IPS-NIHi11 (cell line): Measurements from ENCODE around the gene SELL.
"Not testable (repeated sequence)": the region's sequence is repeated elsewhere in the genome, so short reads cannot be mapped to it uniquely, and the experiment has no call there.

Experiments used
- DNase-seq: peaks from one replicate; pipeline ENCODE4 v3.0.0; 2012; ENCODE audit warnings: mixed read lengths, low spot score

The SELL gene

DNA sequence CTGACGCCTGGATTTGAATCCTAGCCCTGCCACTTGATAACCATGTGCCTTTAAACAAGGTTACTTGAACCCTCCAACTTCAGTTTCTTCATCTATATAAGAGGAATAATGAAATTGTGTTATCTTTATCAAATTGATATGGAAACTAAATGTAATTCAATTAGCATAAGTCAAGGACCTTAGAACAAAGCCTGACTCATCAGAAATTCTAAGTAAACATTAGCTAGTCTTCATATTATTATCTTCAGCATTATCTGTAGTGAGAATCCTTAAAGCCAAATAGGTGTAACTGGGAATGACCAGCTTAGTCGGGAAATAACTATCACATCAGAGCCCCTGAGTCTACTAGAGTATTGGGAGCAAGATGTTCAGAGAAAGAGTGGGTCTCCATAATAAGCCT, 6.6 kb downstream of the SELL start:
- no peak for DNase-seq

DNA sequence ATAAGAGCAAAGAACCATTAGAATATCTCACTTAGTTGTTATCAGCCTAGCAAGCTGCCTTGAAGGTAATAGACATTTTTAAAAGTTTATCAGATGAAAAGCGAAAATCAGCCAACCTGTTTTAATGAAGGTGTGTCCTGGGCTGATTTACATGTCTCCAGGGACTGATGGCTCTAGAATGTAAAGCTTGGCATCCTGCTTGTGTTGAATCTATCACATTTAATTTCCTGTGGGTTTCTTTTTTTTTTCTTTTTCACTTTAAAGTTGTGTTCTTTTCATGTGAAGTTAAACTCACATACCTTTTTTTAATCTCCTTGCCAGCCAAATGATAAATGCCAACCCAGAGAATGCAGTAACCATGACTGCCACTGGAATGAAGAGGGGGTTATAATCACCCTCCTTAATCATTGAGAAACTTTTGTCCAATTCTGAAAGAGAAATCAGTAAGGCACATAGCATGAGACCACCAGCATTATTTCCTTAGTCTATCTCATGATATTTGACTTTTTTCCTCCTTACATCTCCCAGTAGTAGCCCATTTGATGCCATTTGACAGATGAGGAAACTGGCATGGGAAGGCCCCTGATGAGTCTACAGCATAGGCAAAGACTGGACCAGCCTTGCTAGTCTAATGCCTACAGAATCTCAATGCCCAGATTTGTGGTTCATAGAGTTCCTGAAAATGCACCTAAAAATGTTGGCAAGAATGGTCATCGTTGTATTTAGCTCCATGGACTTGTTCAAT, 10.0 kb downstream of the SELL start:
- no peak for DNase-seq

DNA sequence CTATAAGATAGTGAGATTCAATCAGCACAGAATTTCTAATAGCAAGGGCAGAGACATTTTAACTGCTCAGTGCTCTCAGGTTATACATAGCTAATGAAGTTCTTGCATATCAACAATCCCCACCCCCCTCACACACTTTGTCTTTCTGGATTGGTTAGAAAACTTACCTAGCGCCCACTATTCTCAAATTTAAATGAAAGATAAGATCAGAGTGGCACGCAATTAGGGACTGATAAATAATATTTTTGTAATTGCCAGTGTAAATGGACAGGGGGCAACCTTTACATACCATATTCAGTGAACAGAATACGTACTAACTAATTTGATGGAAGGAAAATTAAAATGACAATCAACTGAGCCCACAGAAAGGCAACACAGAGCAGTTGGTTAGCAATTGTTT, 11.7 kb downstream of the SELL start:
- no peak for DNase-seq

DNA sequence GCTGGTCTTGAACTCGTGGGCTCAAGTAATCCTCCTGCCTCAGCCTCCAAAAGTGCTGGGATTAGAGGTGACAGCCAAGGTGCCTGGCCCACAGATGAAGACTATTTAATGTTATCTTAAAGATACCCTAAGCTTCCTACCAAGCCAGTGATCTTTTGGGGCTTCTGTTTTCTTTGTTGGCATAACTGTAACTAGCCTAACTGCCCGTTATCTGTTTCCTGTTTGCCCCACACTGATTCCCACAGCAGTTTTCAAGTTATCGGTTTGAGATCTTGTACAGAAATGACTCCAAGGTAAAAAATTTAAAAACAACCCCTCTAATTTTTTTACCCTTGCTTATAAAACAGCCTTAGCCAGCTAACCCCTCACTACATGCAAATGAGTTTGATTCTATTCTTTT, 12.4 kb downstream of the SELL start:
- no peak for DNase-seq

DNA sequence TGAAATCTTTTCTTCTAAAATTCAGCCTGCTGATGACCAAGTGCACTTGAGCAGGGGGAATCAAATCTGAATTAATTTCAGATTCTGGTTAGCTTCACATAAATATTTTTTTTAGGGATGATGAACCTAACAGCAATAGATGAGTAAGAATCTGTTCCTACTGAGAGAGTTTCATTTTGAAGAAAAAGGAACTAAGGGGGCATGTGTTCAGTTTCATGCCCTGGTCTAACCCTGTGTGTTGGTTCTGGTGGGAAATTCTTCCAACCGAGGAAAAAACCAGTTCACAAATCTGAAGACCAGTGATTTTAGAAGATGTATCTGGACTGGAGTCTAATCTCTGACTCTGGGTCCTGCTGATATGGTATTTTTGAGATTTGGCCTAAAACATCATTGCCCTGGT, 13.7 kb downstream of the SELL start:
- DNase-seq = no peak

DNA sequence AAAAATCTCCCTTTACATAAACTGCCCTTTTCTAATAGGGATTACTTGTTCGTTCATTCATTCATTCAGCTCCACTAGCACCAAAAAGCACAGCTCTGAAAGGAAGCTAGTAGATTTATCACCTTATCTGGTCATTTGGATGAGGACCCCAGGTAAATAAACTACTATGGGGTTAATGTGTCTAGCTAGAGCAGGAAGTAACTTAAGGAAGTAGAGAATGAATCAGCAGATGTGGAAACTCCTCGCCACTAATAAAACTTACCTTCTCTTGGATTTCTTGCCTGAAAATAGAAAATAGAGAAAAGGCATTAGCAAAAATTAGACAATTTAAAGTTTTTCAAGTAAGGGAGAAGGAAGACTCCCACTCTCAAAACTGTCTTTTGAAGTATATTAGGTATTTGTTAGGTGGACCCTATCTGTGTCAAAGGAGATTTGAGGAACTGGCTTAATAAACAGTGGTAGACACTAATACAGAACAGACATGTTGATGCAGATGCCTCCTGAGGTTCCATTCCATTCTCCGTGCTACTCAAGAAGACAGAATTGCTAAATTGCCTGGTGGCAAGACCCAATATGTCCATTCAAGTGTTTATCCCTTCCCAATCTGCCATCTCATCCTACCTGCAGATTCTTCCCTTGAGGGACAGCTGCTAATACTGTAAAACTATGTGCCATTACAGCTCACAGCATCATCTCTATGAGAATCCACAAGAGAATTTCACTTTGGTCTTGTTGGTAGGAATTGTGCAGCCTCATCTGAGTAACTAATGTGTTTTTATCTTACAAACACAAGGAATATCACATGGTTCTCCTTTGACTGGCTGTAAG, 14.9 kb downstream of the SELL start:
- DNase-seq = no peak

DNA sequence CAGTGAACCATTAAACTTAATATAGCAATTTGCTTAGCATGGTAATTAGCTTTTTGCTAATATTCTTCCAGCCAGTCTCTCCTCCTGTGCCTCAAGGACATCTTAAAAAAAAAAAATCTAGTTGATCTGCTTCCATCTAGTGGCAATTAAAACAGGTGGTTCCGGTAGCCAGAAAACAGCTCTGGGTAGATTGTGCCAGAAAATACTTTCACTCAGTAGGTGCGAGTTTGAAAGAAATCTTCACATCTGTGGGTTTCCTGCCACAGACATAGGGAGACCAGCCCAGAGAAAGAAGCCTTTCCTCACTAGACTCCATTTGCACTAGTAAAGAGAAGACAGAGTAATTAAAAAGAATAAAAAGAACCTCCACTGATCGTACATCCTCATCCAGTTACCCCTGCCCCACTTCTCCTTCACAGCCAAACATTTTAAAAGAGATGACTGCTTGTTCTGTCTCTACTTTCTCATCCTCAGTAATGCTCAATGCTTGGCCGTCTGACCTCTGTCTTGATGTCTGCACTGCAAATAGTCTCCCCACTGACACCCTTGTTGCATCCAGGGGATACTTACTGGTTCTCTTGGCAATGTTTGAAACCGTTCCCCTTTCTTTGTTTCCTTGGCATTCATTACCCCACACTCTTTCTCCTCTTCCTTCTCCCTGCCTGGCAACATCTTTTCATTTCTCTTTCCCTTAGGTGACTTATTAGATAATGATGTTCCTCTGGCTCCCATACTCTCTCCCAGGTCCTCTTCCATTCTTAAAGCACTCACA, 16.9 kb downstream of the SELL start:
- DNase-seq = no peak

DNA sequence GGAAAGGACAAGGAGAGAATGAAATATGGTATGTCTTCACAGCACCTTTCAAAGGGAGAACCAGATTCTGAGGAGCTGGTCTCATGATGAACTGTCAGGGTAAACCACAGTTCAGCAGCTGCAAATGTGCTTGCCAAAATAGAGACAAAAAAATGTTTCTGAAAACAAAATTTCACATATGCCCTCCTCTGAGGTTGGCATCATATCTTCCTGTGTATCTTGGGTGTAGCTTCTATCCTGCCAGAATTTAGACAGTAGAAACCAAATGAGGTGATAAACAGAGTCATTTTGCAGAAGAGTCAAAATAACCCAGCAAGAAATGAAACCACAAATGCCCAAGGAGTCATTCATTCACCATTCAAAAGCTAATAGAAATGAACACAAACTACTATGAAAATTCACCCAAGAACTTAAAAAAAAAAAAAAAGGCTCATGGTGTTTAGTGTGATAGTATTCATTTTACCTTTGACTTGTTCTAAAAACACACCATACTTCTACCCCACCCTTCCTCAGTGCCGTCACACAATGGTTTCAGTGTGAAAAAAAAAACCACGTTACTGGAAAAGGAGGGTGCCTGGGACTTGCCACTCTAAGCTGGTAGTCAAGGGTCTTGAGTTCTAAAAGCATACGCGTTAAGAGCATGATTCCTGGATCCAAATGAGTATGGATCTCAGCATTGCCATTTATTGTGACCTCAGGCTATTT, 18.5 kb downstream of the SELL start:
- DNase-seq = no peak

DNA sequence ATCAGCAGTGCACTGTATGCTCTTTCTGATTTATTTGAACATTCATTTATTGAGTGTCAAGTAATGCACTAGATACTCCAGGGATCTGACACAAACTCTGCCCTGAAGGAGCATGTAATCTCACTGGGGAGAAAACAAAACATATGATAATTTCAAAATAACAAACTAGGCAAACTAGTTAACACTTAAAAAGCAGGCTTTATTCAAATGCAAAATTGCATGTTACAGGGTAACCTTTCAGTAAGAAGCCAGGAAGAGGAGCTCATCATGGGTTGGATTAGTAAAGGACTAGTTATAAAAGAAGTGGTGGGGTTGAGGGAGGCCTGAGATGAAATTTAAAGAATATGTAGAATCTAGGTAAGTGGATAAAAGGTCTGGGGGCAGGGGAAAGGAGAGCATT, 20.9 kb downstream of the SELL start:
- no peak for DNase-seq

DNA sequence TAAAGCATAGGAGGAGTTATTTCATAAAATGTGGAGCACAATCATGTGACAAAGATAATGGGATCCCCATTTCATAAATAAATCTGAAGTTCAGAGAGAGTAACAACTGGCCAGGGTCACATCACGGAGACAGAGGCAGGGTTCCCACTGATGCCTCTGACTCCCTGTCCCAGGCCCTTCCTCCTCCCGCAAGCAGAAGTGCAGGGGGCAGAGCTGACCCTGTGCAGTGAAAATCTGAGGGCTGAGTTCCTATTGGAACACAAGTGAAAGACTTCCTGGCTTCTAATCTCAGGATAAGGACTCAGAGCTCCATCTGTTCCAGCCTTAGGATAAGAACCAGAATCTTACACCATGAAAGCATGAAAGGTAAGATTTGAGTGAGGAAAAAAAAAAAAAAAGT, 22.0 kb downstream of the SELL start:
- no peak for DNase-seq

DNA sequence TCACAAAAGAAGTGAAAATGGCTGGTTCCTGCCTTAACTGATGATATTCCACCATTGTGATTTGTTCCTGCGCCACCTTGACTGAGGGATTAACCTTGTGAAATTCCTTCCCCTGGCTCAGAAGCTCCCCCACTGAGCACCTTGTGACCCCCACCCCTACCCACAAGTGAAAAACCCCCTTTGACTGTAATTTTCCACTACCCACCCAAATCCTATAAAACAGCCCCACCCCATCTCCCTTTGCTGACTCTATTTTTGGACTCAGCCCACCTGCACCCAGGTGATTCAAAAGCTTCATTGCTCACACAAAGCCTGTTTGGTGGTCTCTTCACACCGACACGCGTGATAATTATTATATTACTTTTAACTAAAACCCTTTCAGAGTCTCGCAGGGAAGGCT, 23.0 kb downstream of the SELL start:
- DNase-seq = not testable (repeated sequence)

DNA sequence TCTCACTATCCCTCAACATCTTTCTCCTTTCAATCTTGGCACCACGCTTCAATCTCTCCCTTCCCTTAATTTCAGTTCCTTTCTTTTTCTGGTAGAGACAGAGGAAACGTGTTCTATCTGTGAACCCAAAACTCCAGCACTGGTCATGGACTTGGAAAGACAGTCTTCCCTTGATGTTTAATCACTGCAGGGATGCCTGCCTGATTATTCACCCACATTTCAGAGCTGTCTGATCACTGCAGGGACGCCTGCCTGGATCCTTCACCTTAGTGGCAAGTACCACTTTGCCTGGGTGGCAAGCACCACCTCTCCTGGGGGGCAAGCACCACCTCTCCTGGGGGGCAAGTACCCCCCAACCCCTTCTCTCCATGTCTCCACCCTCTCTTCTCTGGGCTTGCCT, 27.8 kb downstream of the SELL start:
- no peak for DNase-seq

DNA sequence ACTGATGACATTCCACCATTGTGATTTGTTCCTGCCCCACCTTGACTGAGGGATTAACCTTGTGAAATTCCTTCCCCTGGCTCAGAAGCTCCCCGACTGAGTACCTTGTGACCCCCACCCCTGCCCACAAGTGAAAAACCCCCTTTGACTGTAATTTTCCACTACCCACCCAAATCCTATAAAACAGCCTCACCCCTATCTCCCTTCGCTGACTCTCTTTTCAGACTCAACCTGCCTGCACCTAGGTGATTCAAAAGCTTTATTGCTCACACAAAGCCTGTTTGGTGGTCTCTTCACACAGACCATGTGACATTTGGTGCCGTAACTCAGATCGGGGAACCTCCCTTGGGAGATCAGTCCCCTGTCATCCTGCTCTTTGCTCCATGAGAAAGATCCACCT, 28.3 kb downstream of the SELL start:
- DNase-seq = not testable (repeated sequence)

DNA sequence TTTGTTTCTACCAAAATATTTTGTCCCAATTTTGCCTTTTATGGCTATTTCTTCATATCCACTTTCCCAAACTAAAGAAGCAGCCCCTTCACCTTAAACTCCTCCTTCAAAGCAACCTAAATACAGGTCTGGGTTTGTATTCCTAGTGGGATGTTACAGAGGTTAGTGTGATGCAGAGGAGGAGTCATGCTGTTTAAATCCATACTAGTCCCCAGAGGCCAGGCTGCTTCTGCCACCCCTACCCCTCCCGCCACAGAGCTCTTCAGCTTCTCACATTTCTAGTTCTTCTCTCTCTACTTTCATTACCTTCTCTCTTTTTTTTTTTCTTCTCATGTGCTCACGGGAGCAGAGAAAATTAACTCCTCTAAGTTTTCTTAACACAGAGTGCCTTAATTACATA, 29.3 kb downstream of the SELL start:
- peak; percentile 50 for DNase-seq

DNA sequence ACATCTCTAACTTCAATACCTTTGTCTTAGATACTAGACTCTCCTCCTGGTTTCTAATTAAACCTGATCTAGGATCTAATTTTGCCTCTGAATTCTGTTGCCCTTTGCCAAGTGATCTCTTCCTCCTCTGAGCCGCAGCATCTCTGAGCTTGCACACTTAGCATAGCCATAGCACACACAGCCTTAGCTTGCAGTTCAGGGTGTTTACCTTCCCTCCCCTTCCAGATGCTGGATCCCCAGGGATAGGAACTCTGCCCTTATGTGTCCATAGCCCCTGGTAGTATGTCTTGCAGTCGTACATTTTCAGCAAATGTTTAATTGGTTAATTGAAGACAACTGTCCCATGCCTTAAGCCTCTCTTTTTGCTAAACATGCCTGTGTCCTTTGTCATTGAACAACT, 30.3 kb downstream of the SELL start:
- no peak for DNase-seq

DNA sequence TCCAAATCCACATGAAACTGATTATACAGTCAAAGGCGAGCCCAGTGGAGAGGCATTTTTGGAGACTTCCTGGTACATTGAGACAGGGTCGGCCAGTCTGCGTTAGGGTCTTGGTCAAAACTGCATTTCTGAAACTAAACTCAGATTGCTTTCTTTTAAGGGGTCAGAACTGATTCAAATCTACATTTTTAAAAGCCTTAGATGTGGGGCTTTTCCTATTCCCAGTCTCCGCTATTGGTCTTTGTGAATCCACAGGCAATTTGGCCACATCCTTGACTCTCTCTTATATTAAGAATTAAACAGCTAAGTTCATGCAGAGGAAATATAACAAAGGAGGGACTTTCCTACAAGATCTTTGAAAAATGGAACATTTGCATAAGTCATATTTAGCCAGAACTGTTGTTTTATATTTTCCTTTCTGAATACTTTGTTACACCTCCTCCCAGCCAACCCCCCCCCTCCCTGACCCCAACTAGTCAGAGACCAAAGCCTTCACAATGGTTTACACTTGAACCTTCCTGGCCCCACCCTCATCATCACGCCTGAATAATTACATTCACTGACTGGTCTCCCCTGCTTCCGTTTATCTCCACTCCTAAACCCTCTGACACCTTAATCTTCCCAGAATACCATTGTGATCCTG, 30.9 kb downstream of the SELL start:
- no peak for DNase-seq

DNA sequence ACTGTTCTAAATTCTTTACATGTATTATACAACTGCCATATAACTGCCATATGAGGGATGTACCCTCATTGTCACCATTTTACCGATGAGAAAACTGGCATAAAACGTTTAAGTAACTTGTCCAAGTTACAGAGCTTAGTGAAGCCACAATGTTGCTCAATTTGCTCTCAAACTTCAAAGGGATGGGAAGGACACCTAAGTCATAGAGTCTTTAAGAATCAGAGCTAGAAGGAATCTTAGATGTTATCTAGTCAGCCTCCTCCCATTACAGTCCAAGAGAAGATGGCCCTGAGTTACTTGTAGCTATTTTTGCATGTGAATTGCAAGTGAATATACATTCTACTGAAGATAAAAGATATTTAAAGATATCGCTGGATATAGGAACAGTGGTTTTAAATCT, 31.7 kb downstream of the SELL start:
- no peak for DNase-seq

DNA sequence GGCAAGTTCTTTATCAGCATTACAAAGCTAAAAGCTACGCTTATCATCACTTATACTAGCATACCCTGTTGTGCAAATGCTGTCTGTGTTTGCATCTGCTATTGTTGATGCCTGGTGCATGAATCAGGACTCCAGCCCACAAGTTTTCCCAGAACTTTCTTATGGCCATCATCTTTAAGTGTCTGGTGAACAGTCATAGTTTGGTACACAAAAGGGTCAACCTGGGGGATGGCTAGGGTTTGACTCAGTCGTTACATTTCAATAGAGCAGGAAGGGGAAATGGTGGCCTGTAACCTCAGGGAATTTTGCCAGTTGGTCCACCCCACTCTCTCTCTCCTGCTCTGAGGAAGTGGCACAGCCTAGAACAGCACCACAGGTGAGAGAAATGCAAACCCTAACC, 35.4 kb downstream of the SELL start:
- no peak for DNase-seq

DNA sequence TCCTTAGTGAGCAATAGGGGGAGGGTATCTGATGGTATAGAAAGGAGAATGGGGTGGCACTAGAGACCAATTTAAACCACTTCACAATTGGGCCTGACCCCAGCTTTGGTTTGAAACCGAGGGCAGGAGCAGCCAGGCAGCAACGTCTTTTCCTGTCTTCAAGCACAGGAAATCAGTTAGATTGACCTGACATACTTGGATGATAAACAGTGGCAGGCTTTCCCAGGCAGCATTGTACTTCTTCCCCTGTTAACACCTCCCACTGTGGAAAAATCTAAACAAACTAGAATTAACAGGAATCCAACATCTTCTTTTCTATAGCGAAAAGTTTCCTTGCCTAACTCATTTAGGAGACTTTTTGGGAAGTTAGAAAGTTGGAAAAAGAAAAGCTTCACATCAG, 40.6 kb downstream of the SELL start:
- DNase-seq = no peak

DNA sequence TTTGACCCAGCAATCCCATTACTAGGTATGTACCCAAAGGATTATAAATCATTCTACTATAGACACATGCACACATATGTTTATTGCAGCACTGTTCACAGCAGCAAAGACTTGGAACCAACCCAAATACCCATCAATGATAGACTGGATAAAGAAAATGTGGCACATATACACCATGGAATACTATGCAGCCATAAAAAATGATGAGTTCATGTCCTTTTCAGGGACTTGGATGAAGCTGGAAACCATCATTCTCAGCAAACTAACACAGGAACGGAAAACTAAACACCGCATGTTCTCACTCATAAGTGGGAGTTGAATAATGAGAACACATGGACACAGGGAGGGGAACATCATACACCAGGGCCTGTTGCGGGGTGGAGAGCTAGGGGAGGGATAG, 41.2 kb downstream of the SELL start:
- DNase-seq = not testable (repeated sequence)

DNA sequence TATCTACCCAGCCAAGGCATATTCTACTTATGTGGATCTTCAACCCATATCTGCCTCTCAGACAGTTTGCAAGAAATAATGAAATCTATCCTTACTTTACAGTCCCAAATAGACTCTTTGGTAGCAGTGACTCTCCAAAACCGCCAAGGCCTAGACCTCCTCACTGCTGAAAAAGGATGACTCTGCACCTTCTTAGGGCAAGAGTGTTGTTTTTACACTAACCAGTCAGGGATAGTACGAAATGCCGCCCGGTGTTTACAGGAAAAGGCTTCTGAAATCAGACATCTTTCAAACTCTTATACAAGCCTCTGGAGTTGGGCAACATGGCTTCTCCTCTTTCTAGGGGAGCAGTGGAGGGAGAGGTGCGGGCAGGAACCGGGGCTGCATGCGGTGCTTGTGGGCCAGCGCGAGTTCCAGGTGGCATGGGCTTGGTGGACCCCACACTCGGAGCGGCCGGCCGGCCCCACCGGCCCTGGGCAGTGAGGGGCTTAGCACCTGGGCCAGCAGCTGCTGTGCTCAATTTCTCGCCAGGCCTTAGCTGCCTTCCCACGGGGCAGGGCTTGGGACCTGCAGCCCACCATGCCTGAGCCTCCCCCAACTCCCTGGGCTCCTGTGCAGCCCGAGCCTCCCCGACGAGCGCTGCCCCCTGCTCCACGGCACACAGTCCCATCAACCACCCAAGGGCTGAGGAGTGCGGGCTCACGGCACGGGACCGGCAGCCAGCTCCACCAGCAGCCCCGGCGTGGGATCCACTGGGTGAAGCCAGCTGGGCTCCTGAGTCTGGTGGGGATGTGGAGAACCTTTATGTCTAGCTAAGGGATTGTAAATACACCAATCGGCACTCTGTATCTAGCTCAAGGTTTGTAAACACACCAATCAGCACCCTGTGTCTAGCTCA, 43.5 kb downstream of the SELL start:
- DNase-seq = not testable (repeated sequence)
